IMR-90 (cell line): ENCODE measurements around the gene MED26. TPM values are rescaled to one million over a fixed set of nuclear protein-coding genes. Genes with fewer than 3 reads are reported as not detected.

Experiments used
- ATAC-seq: fragments of 200-7000 bp; cut with Tn5 transposase; 2 replicates; pipeline ENCODE4 v1.9.1; 2020; ENCODE audit warnings: low read depth, mild to moderate bottlenecking, moderate library complexity
- BruUV-seq: library from RNA; stranded (reverse); fragments of 400-500 nt; replicated peaks from 2 replicates; lab custom pipeline; 2021; lab: Mats Ljungman, UMichigan
- CTCF ChIA-PET: fragments of 300-600 bp; formaldehyde crosslinking; extraction: SDS; loops from one replicate; lab custom pipeline; 2021; ENCODE audit warnings: antibody characterized with exemption; lab: Yijun Ruan, JAX
- POLR2A ChIA-PET: fragments of 300-600 bp; sonication (Branson Sonifier 250); formaldehyde crosslinking; loops from one replicate; lab custom pipeline; 2022; ENCODE audit warnings: antibody characterized with exemption; ENCODE audit not compliant: unreplicated experiment; lab: Charles Lee
- DNase-seq: peaks from one replicate; pipeline ENCODE4 v3.0.0; 2013
- H2AFZ ChIP-seq: replicated peaks from 2 replicates; pipeline ENCODE3; 2013; ENCODE audit warnings: low read length, mild to moderate bottlenecking; ENCODE audit not compliant: poor library complexity
- H2AK5ac ChIP-seq: 2 replicates; pipeline ENCODE4 v1.6.1; 2013; ENCODE audit warnings: low read depth, low read length, inconsistent platforms
- H2AK9ac ChIP-seq: replicated peaks from 2 replicates; pipeline ENCODE3; 2013; ENCODE audit warnings: mild to moderate bottlenecking, low read depth, low read length, moderate library complexity; ENCODE audit not compliant: poor library complexity
- H2BK120ac ChIP-seq: 2 replicates; pipeline ENCODE4 v1.6.1; 2013; ENCODE audit warnings: low read depth, low read length, inconsistent platforms
- H2BK15ac ChIP-seq: 3 replicates; pipeline ENCODE4 v1.6.1; 2013; ENCODE audit warnings: low read depth, low read length, inconsistent platforms
- H2BK20ac ChIP-seq: 2 replicates; pipeline ENCODE4 v1.6.1; 2013; ENCODE audit warnings: low read depth, mild to moderate bottlenecking, inconsistent platforms, low read length, moderate library complexity
- H2BK5ac ChIP-seq: 2 replicates; pipeline ENCODE4 v1.6.1; 2013; ENCODE audit warnings: mild to moderate bottlenecking, low read depth, low read length, inconsistent platforms; ENCODE audit not compliant: poor library complexity, severe bottlenecking
- H3K14ac ChIP-seq: replicated peaks from 2 replicates; pipeline ENCODE4 v1.6.1; 2013; ENCODE audit warnings: low read depth, low read length, inconsistent platforms
- H3K18ac ChIP-seq: 2 replicates; pipeline ENCODE4 v1.6.1; 2013; ENCODE audit warnings: low read depth, low read length, control low read depth
- H3K23ac ChIP-seq: 2 replicates; pipeline ENCODE4 v1.6.1; 2013; ENCODE audit warnings: low read depth, low read length, inconsistent platforms
- H3K27ac ChIP-seq: 2 replicates; pipeline ENCODE4 v1.5.1; 2013; ENCODE audit warnings: mild to moderate bottlenecking, control low read depth, low read length; ENCODE audit not compliant: insufficient read depth
- H3K27me3 ChIP-seq: 2 replicates; pipeline ENCODE4 v1.6.1; 2013; ENCODE audit warnings: low read length; ENCODE audit not compliant: control insufficient read depth, insufficient read depth
- H3K36me3 ChIP-seq: 2 replicates; pipeline ENCODE4 v1.6.1; 2013; ENCODE audit warnings: low read length, mixed read lengths; ENCODE audit not compliant: control insufficient read depth, insufficient read depth
- H3K4ac ChIP-seq: 2 replicates; pipeline ENCODE4 v1.6.1; 2013; ENCODE audit warnings: low read depth, low read length, inconsistent platforms
- H3K4me1 ChIP-seq: 2 replicates; pipeline ENCODE4 v1.6.1; 2013; ENCODE audit warnings: low read length, mixed read lengths; ENCODE audit not compliant: control insufficient read depth, insufficient read depth
- H3K4me2 ChIP-seq: 2 replicates; pipeline ENCODE4 v1.6.1; 2013; ENCODE audit warnings: low read depth, mild to moderate bottlenecking, control low read depth, low read length, moderate library complexity
- H3K4me3 ChIP-seq: 2 replicates; pipeline ENCODE4 v1.5.1; 2013; ENCODE audit warnings: low read depth, mild to moderate bottlenecking, control low read depth, low read length, moderate library complexity; ENCODE audit not compliant: insufficient read depth
- H3K56ac ChIP-seq: 2 replicates; pipeline ENCODE4 v1.6.1; 2013; ENCODE audit warnings: low read length, inconsistent platforms; ENCODE audit not compliant: insufficient read depth; ENCODE audit errors: extremely low read depth
- H3K79me1 ChIP-seq, 2 experiments: 2 replicates each; pipeline ENCODE4 v1.6.1; 2013; ENCODE audit warnings: low read length in 2 of 2, inconsistent platforms in 1 of 2, low read depth in 1 of 2
- H3K9ac ChIP-seq: 2 replicates; pipeline ENCODE4 v1.6.1; 2013; ENCODE audit warnings: low read depth, low read length, control low read depth
- H3K9me1 ChIP-seq: 2 replicates; pipeline ENCODE4 v1.6.1; 2013; ENCODE audit warnings: low read length, inconsistent platforms; ENCODE audit not compliant: insufficient read depth
- H3K9me3 ChIP-seq: 2 replicates; pipeline ENCODE4 v1.6.1; 2013; ENCODE audit warnings: low read length; ENCODE audit not compliant: control insufficient read depth, insufficient read depth
- H4K20me1 ChIP-seq: 2 replicates; pipeline ENCODE4 v1.6.1; 2013; ENCODE audit warnings: low read length, inconsistent platforms; ENCODE audit not compliant: insufficient read depth
- H4K5ac ChIP-seq: 2 replicates; pipeline ENCODE4 v1.6.1; 2013; ENCODE audit warnings: mild to moderate bottlenecking, low read depth, low read length, control low read depth
- H4K8ac ChIP-seq, 2 experiments: 2 replicates each; pipeline ENCODE4 v1.6.1; 2013; ENCODE audit warnings: low read depth in 2 of 2, low read length in 2 of 2, control low read depth in 1 of 2, inconsistent platforms in 1 of 2
- H4K91ac ChIP-seq: 2 replicates; pipeline ENCODE4 v1.6.1; 2013; ENCODE audit warnings: low read depth, low read length, inconsistent platforms; ENCODE audit not compliant: insufficient read depth
- BHLHE40 ChIP-seq: fragments of 150-350 bp; IDR thresholded peaks from 2 replicates; pipeline ENCODE4 v1.6.1; 2016; ENCODE audit warnings: mild to moderate bottlenecking, low read depth, low read length
- CEBPB ChIP-seq: IDR thresholded peaks from 2 replicates; pipeline ENCODE4 v1.6.1; 2012; ENCODE audit warnings: low read depth, low read length, improper control_type of control experiment
- CHD1 ChIP-seq: IDR thresholded peaks from 2 replicates; pipeline ENCODE4 v1.6.1; 2012; ENCODE audit warnings: low read depth, low read length, improper control_type of control experiment
- FOS ChIP-seq: fragments of 150-350 bp; IDR thresholded peaks from 2 replicates; pipeline ENCODE4 v1.6.1; 2016; ENCODE audit warnings: low read depth, low read length
- MAFK ChIP-seq: IDR thresholded peaks from 2 replicates; pipeline ENCODE4 v1.6.1; 2012; ENCODE audit warnings: low read depth, low read length, improper control_type of control experiment
- MAZ ChIP-seq: IDR thresholded peaks from 2 replicates; pipeline ENCODE4 v1.6.1; 2012; ENCODE audit warnings: low read depth, mild to moderate bottlenecking, low read length, improper control_type of control experiment, moderate library complexity, borderline replicate concordance
- MXI1 ChIP-seq: IDR thresholded peaks from 2 replicates; pipeline ENCODE4 v1.6.1; 2012; ENCODE audit warnings: low read depth, mild to moderate bottlenecking, low read length, moderate library complexity, borderline replicate concordance
- NFE2L2 ChIP-seq: fragments of 150-350 bp; IDR thresholded peaks from 2 replicates; pipeline ENCODE4 v1.6.1; 2016; ENCODE audit warnings: low read depth, mild to moderate bottlenecking, low read length
- POLR2A ChIP-seq: IDR thresholded peaks from 2 replicates; pipeline ENCODE4 v1.6.1; 2012; ENCODE audit warnings: mild to moderate bottlenecking, low read depth, low read length
- RAD21 ChIP-seq: IDR thresholded peaks from 2 replicates; pipeline ENCODE4 v1.6.1; 2012; ENCODE audit warnings: low read length, improper control_type of control experiment
- RCOR1 ChIP-seq: IDR thresholded peaks from 2 replicates; pipeline ENCODE4 v1.6.1; 2012; ENCODE audit warnings: mild to moderate bottlenecking, low read length, improper control_type of control experiment; ENCODE audit not compliant: insufficient replicate concordance
- RFX5 ChIP-seq: IDR thresholded peaks from 2 replicates; pipeline ENCODE4 v1.8.0; 2012; ENCODE audit warnings: low read depth, mild to moderate bottlenecking, low read length, moderate library complexity
- SMC3 ChIP-seq: fragments of 150-350 bp; IDR thresholded peaks from 2 replicates; pipeline ENCODE4 v1.6.1; 2016; ENCODE audit warnings: low read depth, mild to moderate bottlenecking, antibody characterized with exemption, low read length, moderate library complexity
- WGBS, 2 experiments: methylation state at CpG; one replicate each; pipeline versions ENCODE4 v1.1.5 to v1.1.7; 2013; ENCODE audit warnings: missing lambda C conversion rate in 2 of 2; ENCODE audit not compliant: insufficient read length in 1 of 2; ENCODE audit errors: extremely low coverage in 2 of 2; 5-methylcytosine and 5-hydroxymethylcytosine counted together
- dilution Hi-C: fragments of 300-500 bp; cut with HindIII; formaldehyde crosslinking; loops from one replicate; pipeline ENCODE4 v1.14.3; 2018; ENCODE audit warnings: low sequenced_read_pairs; ENCODE audit not compliant: unreplicated experiment
- in situ Hi-C: fragments of 300-500 bp; cut with MboI; formaldehyde crosslinking; loops from 3 replicates; pipeline ENCODE4 v1.14.3; 2019; ENCODE audit warnings: low sequenced_read_pairs, inconsistent platforms, mixed read lengths
- intact Hi-C: fragments of 100-400 bp; cut with micrococcal nuclease; formaldehyde crosslinking; loops from 2 replicates; pipeline ENCODE4 v1.10.0; 2022
- polyA plus RNA-seq, 3 experiments: library from polyadenylated mRNA; depleted of rRNA; stranded (reverse); fragments of >200 nt; gene quantifications; 2 replicates each; pipeline ENCODE4 v1.2.3, GENCODE V29; 2012; ENCODE audit warnings: low replicate concordance in 1 of 3
- total RNA-seq: library from RNA; depleted of rRNA; stranded (reverse); fragments of >200 nt; gene quantifications from 2 replicates; pipeline ENCODE4 v1.2.3, GENCODE V29; 2012
- TF ChIP-seq, protein P1 (sequence below): fragments of 150-350 bp; IDR thresholded peaks from 2 replicates; pipeline ENCODE4 v1.6.1; 2016; ENCODE audit warnings: low read depth, mild to moderate bottlenecking, low read length, moderate library complexity, borderline replicate concordance
- TF ChIP-seq, protein P2 (sequence below): fragments of 150-350 bp; IDR thresholded peaks from 2 replicates; pipeline ENCODE4 v1.6.1; 2017; ENCODE audit warnings: mild to moderate bottlenecking, antibody characterized with exemption, low read length, low read depth
- TF ChIP-seq, protein P3 (sequence below): conservative IDR thresholded peaks from 2 replicates; pipeline ENCODE4 v1.5.1; 2012; ENCODE audit warnings: mild to moderate bottlenecking, low read depth, low read length, improper control_type of control experiment

MED26 gene
- total and polyA plus RNA-seq, 2 of the 4 experiments (the other 2 are of a cell fraction), result 2.0 to 4.0 TPM

DNA sequence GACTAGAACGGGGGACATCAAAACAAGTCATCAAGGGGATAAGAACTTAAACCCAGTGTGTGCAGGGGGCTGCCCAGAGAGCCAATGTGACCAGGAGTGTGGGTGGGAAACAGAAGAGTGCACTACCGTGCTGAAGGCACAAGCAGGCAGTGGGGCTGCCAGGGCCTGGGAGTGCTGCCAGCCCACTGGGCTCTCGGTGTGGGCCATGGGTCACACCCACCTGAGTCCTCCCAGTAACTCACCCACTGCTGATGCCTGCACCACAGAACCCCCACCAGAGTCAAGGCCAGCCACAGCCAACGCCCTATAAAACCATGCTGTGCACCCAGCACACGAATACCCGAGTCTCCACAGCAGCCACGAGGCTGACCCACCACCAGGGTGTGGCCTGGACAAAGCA, 8.5 kb downstream of the MED26 start:
- Histone ChIP-seq H3K9me1 (peaks cover 60% of the 10 kb centered on the region), H3K9ac (no peak overlapping the region), H3K36me3 (peaks cover 8% of the 10 kb centered on the region), H2BK5ac (no peak overlapping the region), H4K5ac (no peak overlapping the region), H3K27ac (no peak overlapping the region), H2BK20ac (no peak overlapping the region), H3K9me3 (no peaks in the 10 kb centered on the region), H3K56ac (no peak overlapping the region), H3K14ac (no peak overlapping the region), H2AK5ac (no peak overlapping the region), H3K23ac (no peak overlapping the region), H2AFZ (no peak overlapping the region), H3K79me1 (peaks cover 23 to 97% of the 10 kb centered on the region in 2 experiments; a peak in 3 of 4 replicates), H4K91ac (no peak overlapping the region), H3K27me3 (no peaks in the 10 kb centered on the region), H2AK9ac (no peak overlapping the region), H2BK120ac (no peak overlapping the region), H3K4me3 (no peak overlapping the region), H4K8ac (no peak overlapping the region), H3K18ac (no peak overlapping the region), H3K4ac (no peak overlapping the region), H2BK15ac (no peak overlapping the region), H3K4me1 (peaks cover 6% of the 10 kb centered on the region; the same call in 1 of the 2 replicates), H3K4me2 (no peak overlapping the region), H4K20me1 (peaks cover 100% of the 10 kb centered on the region)
- POLR2A ChIA-PET, result no interaction called here
- intact Hi-C loops, result no loop called here
- in situ Hi-C loops, result no loop called here
- no CpG with 5 or more reads among the region's 7 CpGs for WGBS, 2 experiments
- TF ChIP-seq NFE2L2 (no peak), RFX5 (no peak), FOS (no peak), RCOR1 (no peak), RAD21 (no peak), MXI1 (no peak), MAZ (no peak), SMC3 (no peak), BHLHE40 (no peak), CHD1 (no peak), CEBPB (no peak), POLR2A (no peak), MAFK (no peak)
- TF ChIP-seq, protein P1, sequence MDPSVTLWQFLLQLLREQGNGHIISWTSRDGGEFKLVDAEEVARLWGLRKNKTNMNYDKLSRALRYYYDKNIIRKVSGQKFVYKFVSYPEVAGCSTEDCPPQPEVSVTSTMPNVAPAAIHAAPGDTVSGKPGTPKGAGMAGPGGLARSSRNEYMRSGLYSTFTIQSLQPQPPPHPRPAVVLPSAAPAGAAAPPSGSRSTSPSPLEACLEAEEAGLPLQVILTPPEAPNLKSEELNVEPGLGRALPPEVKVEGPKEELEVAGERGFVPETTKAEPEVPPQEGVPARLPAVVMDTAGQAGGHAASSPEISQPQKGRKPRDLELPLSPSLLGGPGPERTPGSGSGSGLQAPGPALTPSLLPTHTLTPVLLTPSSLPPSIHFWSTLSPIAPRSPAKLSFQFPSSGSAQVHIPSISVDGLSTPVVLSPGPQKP, result no peak
- TF ChIP-seq, protein P2, sequence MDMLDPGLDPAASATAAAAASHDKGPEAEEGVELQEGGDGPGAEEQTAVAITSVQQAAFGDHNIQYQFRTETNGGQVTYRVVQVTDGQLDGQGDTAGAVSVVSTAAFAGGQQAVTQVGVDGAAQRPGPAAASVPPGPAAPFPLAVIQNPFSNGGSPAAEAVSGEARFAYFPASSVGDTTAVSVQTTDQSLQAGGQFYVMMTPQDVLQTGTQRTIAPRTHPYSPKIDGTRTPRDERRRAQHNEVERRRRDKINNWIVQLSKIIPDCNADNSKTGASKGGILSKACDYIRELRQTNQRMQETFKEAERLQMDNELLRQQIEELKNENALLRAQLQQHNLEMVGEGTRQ, result no peak
- TF ChIP-seq, protein P3, sequence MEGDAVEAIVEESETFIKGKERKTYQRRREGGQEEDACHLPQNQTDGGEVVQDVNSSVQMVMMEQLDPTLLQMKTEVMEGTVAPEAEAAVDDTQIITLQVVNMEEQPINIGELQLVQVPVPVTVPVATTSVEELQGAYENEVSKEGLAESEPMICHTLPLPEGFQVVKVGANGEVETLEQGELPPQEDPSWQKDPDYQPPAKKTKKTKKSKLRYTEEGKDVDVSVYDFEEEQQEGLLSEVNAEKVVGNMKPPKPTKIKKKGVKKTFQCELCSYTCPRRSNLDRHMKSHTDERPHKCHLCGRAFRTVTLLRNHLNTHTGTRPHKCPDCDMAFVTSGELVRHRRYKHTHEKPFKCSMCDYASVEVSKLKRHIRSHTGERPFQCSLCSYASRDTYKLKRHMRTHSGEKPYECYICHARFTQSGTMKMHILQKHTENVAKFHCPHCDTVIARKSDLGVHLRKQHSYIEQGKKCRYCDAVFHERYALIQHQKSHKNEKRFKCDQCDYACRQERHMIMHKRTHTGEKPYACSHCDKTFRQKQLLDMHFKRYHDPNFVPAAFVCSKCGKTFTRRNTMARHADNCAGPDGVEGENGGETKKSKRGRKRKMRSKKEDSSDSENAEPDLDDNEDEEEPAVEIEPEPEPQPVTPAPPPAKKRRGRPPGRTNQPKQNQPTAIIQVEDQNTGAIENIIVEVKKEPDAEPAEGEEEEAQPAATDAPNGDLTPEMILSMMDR, result no peak
- ATAC-seq, result no peak; the same call in 1 of the 2 replicates
- no peak for DNase-seq
- CTCF ChIA-PET, result no interaction called here
- BruUV-seq, result no TSS peak
- dilution Hi-C loops, result no loop called here
